ENCODE results near the gene ATN1.

GRCh38 chr12:6958609-6959057 lies 30.9 kb downstream of the ATN1 start:
- TF ChIP-seq POLR2A (IDR thresholded peaks at IDR 0.05) (no peak), CTCF (IDR thresholded peaks at IDR 0.05 in 4 of 5, conservative IDR thresholded peaks at IDR 0.05 in 1 of 5) (no peak)
